IPS DF 4.7 (cell line): Measurements from ENCODE around the gene MRPL36.

ENCODE experiments used
- DNase-seq: peaks from one replicate; pipeline ENCODE4 v3.0.0-alpha.2; 2013; ENCODE audit warnings: low spot score; ENCODE audit errors: extremely low read depth

MRPL36 gene

GRCh38 chr5:1765880-1766235 lies 33.8 kb downstream of the MRPL36 start:
- no peak for DNase-seq

DNA sequence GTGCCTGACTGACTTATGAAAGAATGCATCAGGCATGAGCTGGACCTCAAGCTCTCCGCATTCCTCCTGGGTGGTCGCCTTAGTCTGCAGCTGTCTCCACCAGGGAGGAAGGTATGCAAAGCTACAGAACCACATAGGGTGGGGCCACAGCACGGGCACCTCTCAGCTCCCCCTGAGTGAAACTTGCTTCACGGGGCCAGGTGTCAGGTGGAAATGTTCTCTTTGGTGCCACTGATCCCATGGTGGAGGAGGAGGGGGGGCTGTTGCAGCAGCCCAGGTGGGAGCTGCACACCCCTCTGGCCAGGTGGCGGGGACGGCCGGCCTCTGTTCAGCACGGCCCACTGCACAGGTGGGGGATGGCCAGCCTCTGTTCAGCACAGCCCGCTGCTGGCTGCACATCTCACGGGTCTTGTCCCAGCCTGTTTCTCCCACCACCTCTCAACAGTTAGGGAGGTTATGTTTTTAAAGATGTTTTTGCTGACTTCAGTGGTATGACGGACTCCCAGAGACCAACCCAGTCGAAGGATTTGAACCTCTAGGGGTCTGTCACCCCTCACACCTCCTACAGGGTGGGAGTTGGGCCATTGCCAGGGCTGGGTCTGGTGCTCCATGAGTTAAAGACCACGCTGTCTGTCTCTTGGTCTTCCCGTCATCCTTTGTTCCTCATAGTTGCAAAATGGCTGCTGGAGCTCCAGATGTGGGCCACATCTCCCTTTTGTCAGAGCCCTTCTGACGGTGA lies 34.3 kb downstream of the MRPL36 start:
- no peak for DNase-seq

DNA sequence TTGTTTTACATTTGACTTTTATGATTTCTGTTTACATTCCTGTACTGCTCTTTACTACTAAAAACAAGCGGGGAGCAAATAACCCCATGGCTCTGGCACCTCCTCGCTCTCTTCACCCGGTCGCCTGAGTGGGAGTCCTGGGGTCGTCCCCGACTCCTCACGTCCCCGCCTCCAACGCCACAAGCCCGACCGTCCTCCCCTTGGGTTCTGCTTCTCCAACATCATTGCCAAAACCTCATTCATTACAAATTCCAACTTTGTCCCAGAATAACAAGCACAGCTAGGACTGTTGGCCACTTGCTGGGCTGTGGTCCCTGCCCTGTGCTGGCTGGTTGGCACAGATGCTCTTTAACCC lies 35.1 kb downstream of the MRPL36 start:
- DNase-seq, result no peak

DNA sequence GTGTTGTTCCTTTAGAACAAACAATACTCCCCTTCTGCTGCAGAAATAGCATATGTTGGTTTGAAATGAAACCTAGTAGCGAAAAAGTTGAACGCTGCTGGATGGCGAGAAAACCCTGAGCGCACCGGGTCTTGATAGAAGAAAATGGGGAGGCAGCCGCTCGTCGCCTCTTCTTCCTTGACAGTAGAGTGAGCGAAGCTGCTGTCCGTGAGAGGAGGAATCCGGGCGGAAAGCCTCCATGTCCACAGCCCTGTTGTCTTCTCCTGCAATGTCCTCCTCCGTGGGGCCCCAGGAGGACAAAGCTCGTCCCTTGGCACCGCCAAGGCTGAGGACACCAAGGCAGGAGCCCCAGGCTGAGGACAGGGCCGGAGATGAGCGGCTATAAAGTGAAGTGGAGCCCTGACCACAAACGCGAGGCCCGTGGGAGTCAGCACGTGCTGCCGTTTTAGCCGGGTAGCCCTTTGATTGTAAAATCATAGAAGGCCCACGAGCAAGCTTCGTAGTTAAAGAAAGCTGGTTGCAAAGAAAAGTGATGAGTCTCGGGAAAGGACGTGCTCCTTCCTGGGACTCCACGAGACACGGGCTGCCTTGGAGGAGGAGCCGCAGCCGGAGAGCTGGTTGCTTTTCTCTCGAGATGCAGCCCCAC lies 35.6 kb downstream of the MRPL36 start:
- no peak for DNase-seq

- DNase-seq, result no peak
These were observed 36.1 kb downstream of the MRPL36 start for GRCh38 chr5:1763548-1763911.

GRCh38 chr5:1762883-1763547 lies 36.6 kb downstream of the MRPL36 start:
- DNase-seq, result no peak

DNA sequence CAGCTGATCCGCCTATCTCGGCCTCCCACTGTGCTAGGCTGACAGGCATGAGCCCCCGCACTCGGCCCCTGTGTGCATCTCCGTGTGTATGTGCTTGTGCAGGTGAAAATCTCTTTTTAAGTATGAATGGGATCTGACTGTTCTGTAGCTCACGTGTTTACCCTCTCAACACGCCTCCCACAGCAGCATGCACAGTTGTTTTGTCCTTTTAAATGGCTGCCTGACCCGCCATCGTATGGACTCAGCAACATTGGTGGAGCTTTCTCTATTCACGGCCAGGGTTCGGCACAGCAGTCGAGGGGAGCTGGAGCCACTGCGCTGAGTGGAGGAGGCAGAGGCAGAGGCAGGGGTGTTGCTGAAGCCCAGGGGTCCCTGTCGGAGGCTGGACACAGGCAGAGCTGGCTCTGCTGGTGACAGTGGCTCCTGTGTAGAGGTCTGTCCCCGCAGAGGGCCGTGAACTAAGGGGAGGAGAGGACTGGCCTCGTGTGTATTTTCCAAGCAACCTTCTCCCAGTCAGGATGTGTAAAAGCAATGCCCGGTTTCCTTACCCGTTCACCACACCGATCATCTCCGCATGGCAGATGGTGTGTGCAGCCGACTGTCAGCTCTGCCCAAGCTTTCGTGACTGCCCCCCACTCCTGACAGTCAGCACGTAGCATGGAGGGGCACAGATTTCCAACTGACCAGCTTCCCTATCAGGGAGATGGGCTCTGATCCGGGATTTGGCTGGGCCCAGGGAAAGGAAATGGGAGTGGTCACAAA lies 37.3 kb downstream of the MRPL36 start:
- DNase-seq, result no peak

GRCh38 chr5:1761453-1761755 lies 38.2 kb downstream of the MRPL36 start:
- DNase-seq, result no peak

DNA sequence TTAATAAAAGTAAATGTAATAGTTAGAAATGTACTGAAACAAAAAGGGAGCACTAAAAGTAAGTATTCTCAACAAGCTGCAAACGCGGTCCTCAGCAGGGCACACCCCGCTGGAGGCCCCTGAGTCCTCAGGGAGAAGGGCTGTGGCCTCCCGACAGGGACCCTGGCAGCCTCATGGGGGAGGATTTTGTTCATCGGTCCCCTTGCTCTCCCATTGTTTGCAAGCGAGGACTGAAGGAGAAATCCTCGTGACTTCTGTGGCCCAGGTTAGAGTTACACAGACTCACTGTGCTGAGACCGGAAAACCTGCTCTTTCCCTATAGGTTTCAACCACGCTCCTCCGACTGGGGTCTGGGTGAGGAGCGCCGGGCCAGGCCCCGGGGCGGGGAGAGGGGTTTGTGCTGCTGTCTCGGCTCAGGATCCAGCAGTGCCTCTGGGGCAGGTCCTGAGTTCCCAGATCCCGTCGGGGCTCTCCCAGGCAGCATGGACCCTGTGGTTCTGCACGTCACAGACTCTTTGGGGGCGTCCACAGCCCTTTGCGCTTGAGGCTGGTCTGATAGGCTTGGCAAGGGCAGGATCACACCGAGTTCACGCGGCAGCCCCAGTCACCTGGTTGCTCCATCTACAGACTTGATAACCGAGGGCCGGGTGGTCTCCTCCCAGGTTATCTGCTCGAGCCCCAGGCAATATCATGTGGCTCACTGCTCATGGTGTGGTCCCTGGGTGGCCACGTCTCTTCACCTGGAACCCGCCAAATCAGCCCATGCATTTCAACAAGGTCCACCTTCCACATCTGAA lies 38.8 kb downstream of the MRPL36 start:
- DNase-seq, result no peak

DNA sequence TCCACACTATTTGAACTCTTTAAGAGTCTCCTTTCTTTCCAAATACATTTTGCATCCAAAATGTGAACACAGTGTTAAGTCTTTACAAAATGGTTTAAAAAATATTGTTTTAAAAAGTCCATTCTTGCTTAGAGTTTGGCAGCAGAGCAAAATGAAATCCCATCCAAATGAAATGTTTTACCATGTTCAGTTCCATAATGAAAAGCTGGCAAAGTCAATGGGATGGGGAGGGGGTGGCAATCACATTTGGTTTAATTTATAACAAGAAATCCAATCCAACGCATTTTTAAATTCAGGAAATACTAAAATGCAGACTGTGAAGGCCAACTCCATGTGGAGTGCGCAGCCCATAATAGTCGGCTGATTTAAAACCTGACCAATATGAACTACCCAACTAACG lies 39.4 kb downstream of the MRPL36 start:
- DNase-seq, result no peak

DNA sequence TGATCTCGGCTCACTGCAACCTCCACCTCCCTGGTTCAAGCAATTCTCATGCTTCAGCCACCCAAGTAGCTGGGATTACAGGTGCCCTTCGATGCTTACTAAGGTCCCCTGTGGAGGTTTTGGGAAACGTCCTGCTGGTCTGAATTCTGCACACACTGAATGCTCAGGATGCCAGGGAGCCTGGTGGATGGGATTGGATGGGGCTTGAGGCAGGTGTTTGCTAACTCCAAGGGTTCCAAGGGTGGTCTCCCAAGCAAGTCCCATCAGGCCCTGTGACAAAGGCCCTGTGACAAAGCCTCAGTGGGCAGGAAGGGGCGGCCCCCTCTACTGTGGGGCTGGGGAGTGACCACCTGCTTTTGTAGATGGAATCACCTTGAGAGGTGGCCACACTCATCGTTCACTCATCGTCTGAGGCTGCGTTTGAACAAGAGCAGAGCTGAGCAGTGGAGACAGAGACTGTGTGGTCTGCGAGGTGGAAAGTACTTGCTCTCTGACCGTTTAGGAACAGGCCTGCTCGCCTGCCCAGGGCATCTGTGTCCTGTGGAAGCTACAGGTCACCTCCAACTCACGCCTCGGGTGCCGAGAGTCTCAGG lies 40.2 kb downstream of the MRPL36 start:
- no peak for DNase-seq

DNA sequence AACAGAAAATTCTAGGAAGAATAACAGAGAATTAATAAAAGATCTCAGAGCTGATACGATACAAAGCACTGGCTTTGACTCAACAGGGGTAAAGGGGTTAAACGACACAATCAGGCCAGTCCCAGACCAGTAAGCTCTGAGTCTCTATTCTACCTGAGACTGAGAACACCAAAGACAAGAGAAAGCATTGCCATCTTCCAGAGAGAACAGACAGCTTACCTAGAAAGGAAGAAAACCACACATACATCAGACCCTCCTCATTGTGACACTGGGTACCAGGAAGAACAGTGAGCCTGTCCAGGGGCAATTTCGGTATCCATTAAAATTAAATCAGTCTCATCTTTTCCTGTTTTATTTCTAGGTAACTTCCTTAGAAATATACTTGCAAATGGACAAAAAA lies 41.1 kb downstream of the MRPL36 start:
- no peak for DNase-seq

DNA sequence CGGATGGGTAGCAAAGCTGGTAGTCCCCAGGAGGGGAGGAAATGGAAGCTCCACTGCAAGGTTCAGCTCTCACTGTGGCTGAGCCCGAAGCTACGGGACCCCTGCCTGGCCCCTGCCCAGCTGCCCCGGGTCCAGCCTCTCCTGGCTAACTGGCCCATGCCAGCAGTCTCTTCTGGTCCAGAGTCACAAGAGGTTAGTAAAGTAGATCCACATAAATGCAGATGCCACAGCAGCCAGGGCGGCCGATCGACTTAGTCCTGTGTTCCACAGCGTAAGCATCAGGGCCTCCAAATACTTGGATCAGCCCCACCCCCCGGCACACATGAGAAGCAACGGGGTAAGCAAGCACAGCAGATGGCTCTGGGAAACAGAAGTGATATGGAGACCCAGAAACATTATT lies 42.1 kb downstream of the MRPL36 start:
- no peak for DNase-seq

- no peak for DNase-seq
These were observed 43.2 kb downstream of the MRPL36 start for GRCh38 chr5:1756481-1756880.

DNA sequence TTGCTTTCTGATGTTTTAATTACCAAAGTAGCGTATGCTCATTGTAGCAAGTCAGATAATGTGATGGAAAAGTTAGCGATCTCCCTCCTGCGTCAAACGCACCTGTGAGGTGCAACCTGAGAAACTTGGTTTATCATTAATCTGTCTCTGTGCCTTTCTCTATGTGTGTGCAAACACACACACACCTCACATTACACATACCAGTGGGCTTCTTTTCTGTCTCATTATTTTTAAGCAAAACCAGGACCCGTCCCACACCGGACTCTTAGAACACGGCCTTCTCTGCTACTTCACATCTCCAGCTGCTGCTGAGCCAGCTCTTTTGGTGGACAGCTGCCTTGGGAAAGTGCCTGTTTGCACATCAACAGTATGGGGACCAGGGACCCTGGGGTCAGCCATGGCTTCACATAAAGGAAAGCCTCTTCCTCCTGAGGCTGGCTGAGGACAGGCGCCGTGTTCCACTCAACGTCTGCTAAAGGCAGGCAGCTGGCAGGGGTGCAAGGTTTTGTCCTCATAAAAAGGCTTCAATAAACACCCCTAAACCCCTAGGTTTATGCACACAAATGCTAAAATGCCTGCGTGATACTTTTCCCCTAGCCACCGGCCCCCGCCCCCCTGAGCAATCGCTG lies 44.2 kb downstream of the MRPL36 start:
- no peak for DNase-seq

GRCh38 chr5:1754531-1755220 lies 45.0 kb downstream of the MRPL36 start:
- no peak for DNase-seq

DNA sequence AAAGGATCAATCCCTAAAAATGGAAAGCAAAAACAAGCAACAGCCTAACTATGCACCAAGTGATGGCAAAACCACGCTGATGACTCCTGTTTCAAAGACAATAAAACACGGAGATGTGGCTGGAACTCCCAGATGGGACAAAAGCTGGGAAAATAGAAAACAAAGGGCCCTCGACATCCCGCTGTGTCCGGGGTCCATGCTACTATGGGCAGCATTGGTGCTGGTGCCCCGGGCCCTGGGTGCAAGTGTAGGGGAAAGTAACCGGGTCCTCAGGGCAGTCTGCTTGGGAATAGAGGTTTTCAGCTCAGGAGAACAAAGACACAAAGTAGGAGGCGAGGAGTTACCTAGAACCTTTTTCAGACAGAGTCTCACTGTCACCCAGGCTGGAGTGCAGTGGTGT lies 46.1 kb downstream of the MRPL36 start:
- DNase-seq, result no peak

GRCh38 chr5:1752881-1753280 lies 46.8 kb downstream of the MRPL36 start:
- DNase-seq, result no peak

- no peak for DNase-seq
These were observed 47.5 kb downstream of the MRPL36 start for GRCh38 chr5:1751864-1752822.
